ENCODE results near the gene ZDHHC21. TPM values are rescaled to one million over a fixed set of nuclear protein-coding genes. Genes with fewer than 3 reads are reported as not detected.
"Not testable (repeated sequence)": the region's sequence is repeated elsewhere in the genome, so short reads cannot be mapped to it uniquely, and the experiment has no call there.

Gene ZDHHC21
- total RNA-seq, 2 experiments from 2014 or later, result 5.1 to 6.7 TPM

GRCh38 chr9:14706530-14707140 is 13.4 kb upstream of the ZDHHC21 start:
- Mint-ChIP-seq H3K9me3 (peaks cover 32% of the 10 kb centered on the region), H3K27me3 (peaks cover 17% of the 10 kb centered on the region), H3K4me1 (ENCODE audit: low read depth) (no peaks in the 10 kb centered on the region), H3K4me3 (no peak overlapping the region), H3K27ac (no peak overlapping the region), H3K36me3 (peaks cover 10% of the 10 kb centered on the region)
- no peak for DNase-seq
- intact Hi-C loops (cut with micrococcal nuclease), result no loop called here
- CTCF ChIA-PET, result no interaction called here
- POLR2A ChIA-PET, result no interaction called here

GRCh38 chr9:14705079-14705478 is 11.8 kb upstream of the ZDHHC21 start:
- H3K4me1 Mint-ChIP-seq (ENCODE audit: low read depth), result no peaks in the 10 kb centered on the region
- POLR2A ChIA-PET, result no interaction called here
- intact Hi-C loops (cut with micrococcal nuclease), result no loop called here
- H3K4me3 Mint-ChIP-seq, result no peak overlapping the region
- no peak for DNase-seq
- H3K27ac Mint-ChIP-seq, result no peak overlapping the region
- peaks cover 16% of the 10 kb centered on the region for H3K27me3 Mint-ChIP-seq
- CTCF ChIA-PET, result no interaction called here
- peaks cover 28% of the 10 kb centered on the region for H3K9me3 Mint-ChIP-seq
- peaks cover 10% of the 10 kb centered on the region for H3K36me3 Mint-ChIP-seq

DNA sequence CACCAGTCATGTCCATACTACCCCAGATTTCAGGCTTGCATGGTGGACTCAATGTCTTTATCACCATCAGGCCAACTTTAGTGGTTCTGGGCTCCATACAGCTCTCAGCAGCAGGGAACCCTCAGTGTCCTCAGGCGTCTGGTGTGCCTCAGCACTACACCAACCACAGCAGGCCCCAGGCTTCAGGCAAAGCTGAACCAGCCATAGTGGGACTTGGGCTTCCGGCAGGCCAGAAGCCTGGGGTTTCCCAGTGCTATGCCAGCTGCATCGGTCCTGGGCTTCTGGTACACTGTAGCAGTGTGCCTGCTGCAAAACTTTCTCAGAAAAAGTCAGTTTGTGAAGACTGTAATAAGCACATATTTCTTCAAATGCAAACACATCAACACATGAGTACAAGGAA is 11.0 kb upstream of the ZDHHC21 start:
- ChIA-PET CTCF (no interaction called here), POLR2A (no interaction called here)
- intact Hi-C loops (cut with micrococcal nuclease), result no loop called here
- peaks cover 16% of the 10 kb centered on the region for H3K27me3 Mint-ChIP-seq
- H3K4me1 Mint-ChIP-seq (ENCODE audit: low read depth), result no peaks in the 10 kb centered on the region
- no peak overlapping the region for H3K4me3 Mint-ChIP-seq
- peaks cover 27% of the 10 kb centered on the region for H3K9me3 Mint-ChIP-seq
- H3K36me3 Mint-ChIP-seq, result peaks cover 10% of the 10 kb centered on the region
- no peak for DNase-seq
- no peak overlapping the region for H3K27ac Mint-ChIP-seq

GRCh38 chr9:14702200-14702720 is 9.0 kb upstream of the ZDHHC21 start:
- Mint-ChIP-seq H3K4me1 (ENCODE audit: low read depth) (no peaks in the 10 kb centered on the region), H3K36me3 (peaks cover 4% of the 10 kb centered on the region), H3K4me3 (no peak overlapping the region), H3K27ac (no peak overlapping the region), H3K27me3 (peaks cover 5% of the 10 kb centered on the region), H3K9me3 (peaks cover 25% of the 10 kb centered on the region)
- CTCF ChIA-PET, result no interaction called here
- no peak for DNase-seq
- intact Hi-C loops (cut with micrococcal nuclease), result no loop called here
- POLR2A ChIA-PET, result no interaction called here

GRCh38 chr9:14692470-14693250 is 572 bp downstream of the ZDHHC21 start:
- Mint-ChIP-seq H3K4me3 (peak overlapping the region; percentile 90), H3K27ac (peak overlapping the region; percentile 78), H3K27me3 (peaks cover 4% of the 10 kb centered on the region), H3K9me3 (no peaks in the 10 kb centered on the region), H3K4me1 (ENCODE audit: low read depth) (peaks cover 45% of the 10 kb centered on the region), H3K36me3 (peaks cover 11% of the 10 kb centered on the region)
- DNase-seq, result peak; percentile 49
- CTCF ChIA-PET, result interaction anchor here (0.9 kb wide), 1 partner anchor 72 kb away, joined by 4 read pairs; no protein-coding TSS in a partner anchor
- intact Hi-C loops (cut with micrococcal nuclease), result loop anchor here (5.0 kb wide), 2 partner anchors 370 to 605 kb away; no protein-coding TSS in a partner anchor
- POLR2A ChIA-PET, result no interaction called here

GRCh38 chr9:14690948-14691730 is 2.1 kb downstream of the ZDHHC21 start:
- Mint-ChIP-seq H3K4me1 (ENCODE audit: low read depth) (peaks cover 45% of the 10 kb centered on the region), H3K9me3 (no peaks in the 10 kb centered on the region), H3K27ac (no peak overlapping the region), H3K27me3 (no peaks in the 10 kb centered on the region), H3K36me3 (peaks cover 23% of the 10 kb centered on the region), H3K4me3 (no peak overlapping the region)
- ChIA-PET POLR2A (no interaction called here), CTCF (no interaction called here)
- intact Hi-C loops (cut with micrococcal nuclease), result loop anchor here (2.0 to 5.0 kb wide), 3 partner anchors 20 to 606 kb away; no protein-coding TSS in a partner anchor
- DNase-seq, result no peak

- H3K27me3 Mint-ChIP-seq, result no peaks in the 10 kb centered on the region
- peaks cover 5% of the 10 kb centered on the region for H3K9me3 Mint-ChIP-seq
- H3K36me3 Mint-ChIP-seq, result peaks cover 37% of the 10 kb centered on the region
- CTCF ChIA-PET, result interaction anchor here (0.6 kb wide), 1 partner anchor 456 kb away, joined by 3 read pairs; no protein-coding TSS in a partner anchor
- no peak overlapping the region for H3K4me3 Mint-ChIP-seq
- DNase-seq, result no peak
- intact Hi-C loops (cut with micrococcal nuclease), result no loop called here
- peaks cover 38% of the 10 kb centered on the region for H3K4me1 Mint-ChIP-seq (ENCODE audit: low read depth)
- H3K27ac Mint-ChIP-seq, result no peak overlapping the region
- POLR2A ChIA-PET, result no interaction called here
Measured at GRCh38 chr9:14687042-14687719, 6.1 kb downstream of the ZDHHC21 start.

DNA sequence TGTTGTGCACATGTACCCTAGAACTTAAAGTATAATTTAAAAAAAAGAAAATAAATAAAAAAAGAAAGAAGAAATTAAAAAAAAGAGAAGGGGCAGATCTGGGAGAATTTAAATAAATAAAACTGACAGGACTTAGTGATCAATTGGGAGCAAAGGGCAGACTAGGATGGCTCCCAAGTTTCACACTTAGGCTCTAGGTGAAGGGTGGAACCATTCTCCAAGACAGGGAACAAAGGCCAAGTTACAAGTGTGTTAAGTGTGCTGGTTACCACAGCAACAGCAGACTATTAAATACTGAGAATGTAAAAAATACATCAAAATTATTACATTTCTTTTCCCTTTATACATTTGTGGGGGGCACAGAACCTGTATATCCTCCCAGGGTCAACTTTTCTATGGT is 7.1 kb downstream of the ZDHHC21 start:
- intact Hi-C loops (cut with micrococcal nuclease), result no loop called here
- ChIA-PET POLR2A (no interaction called here), CTCF (no interaction called here)
- H3K27ac Mint-ChIP-seq, result no peak overlapping the region
- peaks cover 40% of the 10 kb centered on the region for H3K36me3 Mint-ChIP-seq
- DNase-seq, result no peak
- no peaks in the 10 kb centered on the region for H3K27me3 Mint-ChIP-seq
- H3K4me1 Mint-ChIP-seq (ENCODE audit: low read depth), result peaks cover 37% of the 10 kb centered on the region
- H3K4me3 Mint-ChIP-seq, result no peak overlapping the region
- peaks cover 5% of the 10 kb centered on the region for H3K9me3 Mint-ChIP-seq

DNA sequence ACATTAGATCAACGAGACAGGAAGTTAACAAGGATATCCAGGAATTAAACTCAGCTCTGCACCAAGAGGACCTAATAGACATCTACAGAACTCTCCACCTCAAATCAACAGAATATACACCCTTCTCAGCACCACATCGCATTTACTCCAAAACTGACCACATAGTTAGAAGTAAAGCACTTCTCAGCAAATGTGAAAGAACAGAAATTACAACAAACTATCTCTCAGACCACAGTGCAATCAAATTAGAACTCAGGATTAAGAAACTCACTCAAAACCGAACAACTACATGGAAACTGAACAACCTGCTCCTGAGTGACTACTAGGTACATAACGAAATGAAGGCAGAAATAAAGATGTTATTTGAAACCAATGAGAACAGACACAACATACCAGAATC is 10.6 kb downstream of the ZDHHC21 start:
- intact Hi-C loops (cut with micrococcal nuclease); H3K27ac Mint-ChIP-seq; H3K4me3 Mint-ChIP-seq; H3K9me3 Mint-ChIP-seq; DNase-seq; POLR2A ChIA-PET; H3K27me3 Mint-ChIP-seq; CTCF ChIA-PET: not testable (repeated sequence)
- Mint-ChIP-seq H3K36me3 (peaks cover 42% of the 10 kb centered on the region), H3K4me1 (ENCODE audit: low read depth) (peaks cover 19% of the 10 kb centered on the region)

- intact Hi-C loops (cut with micrococcal nuclease), result no loop called here
- H3K4me3 Mint-ChIP-seq, result no peak overlapping the region
- peaks cover 33% of the 10 kb centered on the region for H3K36me3 Mint-ChIP-seq
- no peaks in the 10 kb centered on the region for H3K9me3 Mint-ChIP-seq
- DNase-seq, result no peak
- CTCF ChIA-PET, result no interaction called here
- no peak overlapping the region for H3K27ac Mint-ChIP-seq
- POLR2A ChIA-PET, result no interaction called here
- peaks cover 19% of the 10 kb centered on the region for H3K4me1 Mint-ChIP-seq (ENCODE audit: low read depth)
- H3K27me3 Mint-ChIP-seq, result no peaks in the 10 kb centered on the region
Measured at GRCh38 chr9:14678776-14679175, 14.5 kb downstream of the ZDHHC21 start.

GRCh38 chr9:14677872-14678271 is 15.4 kb downstream of the ZDHHC21 start:
- no peaks in the 10 kb centered on the region for H3K9me3 Mint-ChIP-seq
- no peak overlapping the region for H3K4me3 Mint-ChIP-seq
- intact Hi-C loops (cut with micrococcal nuclease), result no loop called here
- H3K27ac Mint-ChIP-seq, result no peak overlapping the region
- DNase-seq, result no peak
- ChIA-PET POLR2A (no interaction called here), CTCF (no interaction called here)
- no peaks in the 10 kb centered on the region for H3K27me3 Mint-ChIP-seq
- H3K4me1 Mint-ChIP-seq (ENCODE audit: low read depth), result peaks cover 16% of the 10 kb centered on the region
- H3K36me3 Mint-ChIP-seq, result peaks cover 32% of the 10 kb centered on the region

- Mint-ChIP-seq H3K4me1 (ENCODE audit: low read depth) (peaks cover 12% of the 10 kb centered on the region), H3K27ac (no peak overlapping the region), H3K27me3 (no peaks in the 10 kb centered on the region), H3K4me3 (no peak overlapping the region), H3K36me3 (peaks cover 29% of the 10 kb centered on the region), H3K9me3 (no peaks in the 10 kb centered on the region)
- DNase-seq, result no peak
- intact Hi-C loops (cut with micrococcal nuclease), result no loop called here
- POLR2A ChIA-PET, result no interaction called here
- CTCF ChIA-PET, result no interaction called here
Measured at GRCh38 chr9:14677396-14677795, 15.8 kb downstream of the ZDHHC21 start.
